ENCODE measurements around the gene PARD3B. TPM values are rescaled to one million over a fixed set of nuclear protein-coding genes. Genes with fewer than 3 reads are reported as not detected.

The PARD3B gene
- total and polyA plus RNA-seq, 7 donors, result 0.42 to 6.0 (median 4.8) TPM

- no peak for DNase-seq
- Histone ChIP-seq H3K4me1 (no peaks in the 10 kb centered on the region), H3K27ac (no peak overlapping the region), H3K36me3 (ENCODE audit: insufficient read depth in 1 of 2, low read depth in 1 of 2) (no peaks in the 10 kb centered on the region), H3K9me3 (no peaks in the 10 kb centered on the region), H3K4me3 (no peak overlapping the region), H3K27me3 (ENCODE audit: insufficient read depth in 3 of 3, low read length in 2 of 3) (no peaks in the 10 kb centered on the region)
- ATAC-seq, result no peak
- TF ChIP-seq, protein P1, sequence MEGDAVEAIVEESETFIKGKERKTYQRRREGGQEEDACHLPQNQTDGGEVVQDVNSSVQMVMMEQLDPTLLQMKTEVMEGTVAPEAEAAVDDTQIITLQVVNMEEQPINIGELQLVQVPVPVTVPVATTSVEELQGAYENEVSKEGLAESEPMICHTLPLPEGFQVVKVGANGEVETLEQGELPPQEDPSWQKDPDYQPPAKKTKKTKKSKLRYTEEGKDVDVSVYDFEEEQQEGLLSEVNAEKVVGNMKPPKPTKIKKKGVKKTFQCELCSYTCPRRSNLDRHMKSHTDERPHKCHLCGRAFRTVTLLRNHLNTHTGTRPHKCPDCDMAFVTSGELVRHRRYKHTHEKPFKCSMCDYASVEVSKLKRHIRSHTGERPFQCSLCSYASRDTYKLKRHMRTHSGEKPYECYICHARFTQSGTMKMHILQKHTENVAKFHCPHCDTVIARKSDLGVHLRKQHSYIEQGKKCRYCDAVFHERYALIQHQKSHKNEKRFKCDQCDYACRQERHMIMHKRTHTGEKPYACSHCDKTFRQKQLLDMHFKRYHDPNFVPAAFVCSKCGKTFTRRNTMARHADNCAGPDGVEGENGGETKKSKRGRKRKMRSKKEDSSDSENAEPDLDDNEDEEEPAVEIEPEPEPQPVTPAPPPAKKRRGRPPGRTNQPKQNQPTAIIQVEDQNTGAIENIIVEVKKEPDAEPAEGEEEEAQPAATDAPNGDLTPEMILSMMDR (IDR thresholded peaks at IDR 0.05), result no peak
- intact Hi-C loops (cut with DNase I), result no loop called here
- 70 to 74% (median 72%) methylated on average over 2 of the region's 2 CpGs for WGBS, 3 donors
These were observed 426.1 kb downstream of the PARD3B start for GRCh38 chr2:204971206-204971907.

- no peak for DNase-seq
- no peak overlapping the region for H3K4me3 ChIP-seq
- no peaks in the 10 kb centered on the region for H3K27me3 ChIP-seq (ENCODE audit: insufficient read depth in 3 of 3, low read length in 2 of 3)
- TF ChIP-seq, protein P1 (IDR thresholded peaks at IDR 0.05), result no peak
- no peak overlapping the region for H3K27ac ChIP-seq
- intact Hi-C loops (cut with DNase I), result no loop called here
- ATAC-seq, result no peak
- H3K36me3 ChIP-seq (ENCODE audit: insufficient read depth in 1 of 2, low read depth in 1 of 2), result no peaks in the 10 kb centered on the region
- H3K9me3 ChIP-seq, result no peaks in the 10 kb centered on the region
- H3K4me1 ChIP-seq, result no peaks in the 10 kb centered on the region
These were observed 426.9 kb downstream of the PARD3B start for GRCh38 chr2:204972161-204972560.

DNA sequence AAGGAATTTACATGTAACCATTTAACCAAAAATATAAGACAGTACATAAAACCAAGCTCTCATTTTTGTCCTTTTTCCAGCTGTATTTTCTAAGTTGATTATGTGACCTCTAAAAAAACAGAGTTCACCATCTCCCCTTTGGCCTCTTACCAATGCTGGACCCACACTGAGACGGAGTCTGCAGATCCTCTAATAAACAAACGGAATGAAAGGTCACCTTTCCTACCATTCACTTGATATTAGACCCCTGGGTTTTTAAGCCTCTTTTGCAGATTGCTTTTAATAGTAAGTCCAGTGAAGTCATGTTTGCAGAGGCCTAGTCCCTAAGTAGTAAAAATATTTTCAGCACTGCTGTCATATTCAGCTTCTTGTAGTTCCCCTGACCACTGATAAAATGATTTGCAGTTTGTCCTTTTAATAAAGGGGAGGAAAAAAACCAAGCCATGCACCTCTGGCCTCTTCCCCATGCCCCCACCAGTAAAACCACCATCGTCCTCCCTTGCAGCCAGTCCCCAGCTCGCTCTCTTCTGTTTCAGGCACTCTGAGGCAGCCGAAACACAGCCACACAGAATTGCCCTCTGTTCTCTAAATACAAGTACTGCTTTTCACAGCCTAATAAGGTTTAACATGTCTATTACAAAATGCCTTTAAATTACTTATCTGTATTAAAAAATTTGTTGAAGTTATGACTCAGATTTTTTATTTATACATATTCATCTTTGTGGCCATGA is 427.5 kb downstream of the PARD3B start:
- Histone ChIP-seq H3K4me1 (no peaks in the 10 kb centered on the region), H3K4me3 (no peak overlapping the region), H3K27me3 (ENCODE audit: insufficient read depth in 3 of 3, low read length in 2 of 3) (no peaks in the 10 kb centered on the region), H3K36me3 (ENCODE audit: insufficient read depth in 1 of 2, low read depth in 1 of 2) (no peaks in the 10 kb centered on the region), H3K27ac (no peak overlapping the region), H3K9me3 (no peaks in the 10 kb centered on the region)
- DNase-seq (no peak), ATAC-seq (no peak)
- 54 to 67% (median 64%) methylated on average over 5 of the region's 5 CpGs for WGBS, 3 donors
- TF ChIP-seq, protein P1 (IDR thresholded peaks at IDR 0.05), result no peak
- intact Hi-C loops (cut with DNase I), result no loop called here

- 90 to 94% (median 94%) methylated on average over 2 of the region's 2 CpGs for WGBS, 3 donors
- Histone ChIP-seq H3K9me3 (no peaks in the 10 kb centered on the region), H3K27me3 (ENCODE audit: insufficient read depth in 3 of 3, low read length in 2 of 3) (no peaks in the 10 kb centered on the region), H3K4me1 (no peaks in the 10 kb centered on the region), H3K27ac (no peak overlapping the region), H3K4me3 (no peak overlapping the region), H3K36me3 (ENCODE audit: insufficient read depth in 1 of 2, low read depth in 1 of 2) (no peaks in the 10 kb centered on the region)
- intact Hi-C loops (cut with DNase I), result no loop called here
- TF ChIP-seq, protein P1 (IDR thresholded peaks at IDR 0.05), result no peak
- no peak for DNase-seq
- ATAC-seq, result no peak
These were observed 428.3 kb downstream of the PARD3B start for GRCh38 chr2:204973616-204974015.
